Anterior cingulate cortex (tissue), 58 donors: ENCODE measurements around the gene TFDP1.

Experiments used
- DNase-seq, 58 donors: peaks; one replicate each; lab custom pipeline; 2025; lab: John Stamatoyannopoulos, UW

Gene TFDP1

GRCh38 chr13:113564331-113565023 is 20.1 kb upstream of the TFDP1 start:
- DNase-seq, result no peak

- DNase-seq, result no peak
Observed at GRCh38 chr13:113565526-113566226, 18.9 kb upstream of the TFDP1 start.

DNA sequence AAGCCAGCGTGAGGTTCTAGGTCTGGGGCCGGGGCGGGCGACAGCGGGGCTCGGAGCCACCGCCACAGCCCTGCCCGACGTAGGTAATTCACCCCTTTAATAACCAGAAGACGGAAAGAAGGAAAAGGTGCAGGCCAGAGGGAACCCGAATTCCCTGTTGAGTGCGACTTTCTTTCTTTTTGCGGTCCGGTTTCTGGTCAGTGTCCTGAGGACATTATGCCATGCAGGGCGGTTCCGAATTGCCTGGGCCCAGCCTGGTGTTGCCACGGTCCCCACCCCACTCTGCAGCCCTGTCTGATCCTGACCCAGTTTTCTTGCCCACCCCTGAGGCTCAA is 18.4 kb upstream of the TFDP1 start:
- DNase-seq, result no peak

DNA sequence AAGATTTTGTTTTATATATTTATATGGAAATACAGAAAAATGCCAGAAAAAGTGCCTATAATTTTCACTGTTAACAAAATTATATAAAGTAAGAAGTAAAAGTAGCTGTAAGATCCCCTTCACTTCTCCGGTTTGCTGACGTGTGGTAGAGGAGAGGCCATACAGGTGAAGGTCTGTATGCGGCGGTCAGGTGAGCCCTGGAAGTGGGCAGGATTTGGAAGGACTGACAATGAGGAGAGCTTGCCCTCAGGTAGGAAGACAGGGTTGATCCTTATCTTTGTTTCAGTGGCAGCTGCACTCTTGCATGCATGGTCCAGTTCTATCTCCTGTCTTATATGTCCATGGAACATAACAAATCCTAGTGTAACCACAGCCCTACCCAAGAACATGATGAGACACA is 16.9 kb upstream of the TFDP1 start:
- DNase-seq, result no peak

DNA sequence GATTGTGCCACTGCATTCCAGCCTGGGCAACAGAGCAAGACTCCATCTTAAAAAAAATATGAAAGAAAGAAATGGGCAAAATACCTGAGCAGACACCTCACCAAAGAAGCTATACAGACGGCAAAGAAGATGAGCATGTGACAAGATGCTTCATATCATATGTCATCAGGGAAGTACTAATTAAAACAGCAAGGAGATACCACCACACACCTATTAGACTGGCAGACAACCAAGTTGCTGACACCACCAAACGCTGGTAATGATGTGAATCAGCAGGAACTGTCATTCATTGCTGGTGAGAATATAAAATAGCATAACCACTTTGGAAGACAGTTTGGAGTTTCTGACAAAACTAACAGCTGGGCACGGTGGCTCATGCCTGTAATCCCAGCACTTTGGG is 11.5 kb upstream of the TFDP1 start:
- DNase-seq, result no peak

DNA sequence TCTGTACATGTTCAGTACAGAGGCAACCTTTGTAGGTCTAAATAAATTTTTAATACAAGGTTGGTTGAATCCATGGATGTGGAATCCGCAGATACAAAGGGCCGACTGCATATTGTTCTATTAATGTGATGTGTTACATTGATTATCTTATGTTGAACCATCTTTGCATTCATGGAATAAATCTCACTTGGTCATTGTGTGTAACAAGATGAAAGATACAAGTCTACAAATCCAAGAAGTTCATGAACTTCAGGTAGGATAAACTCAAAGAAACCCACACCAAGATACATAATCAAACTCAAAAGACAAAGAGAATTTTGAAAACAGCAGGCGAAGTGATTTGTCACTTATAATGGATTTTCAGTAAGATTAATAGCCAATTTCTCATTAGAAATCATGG is 8.0 kb upstream of the TFDP1 start:
- no peak for DNase-seq

DNA sequence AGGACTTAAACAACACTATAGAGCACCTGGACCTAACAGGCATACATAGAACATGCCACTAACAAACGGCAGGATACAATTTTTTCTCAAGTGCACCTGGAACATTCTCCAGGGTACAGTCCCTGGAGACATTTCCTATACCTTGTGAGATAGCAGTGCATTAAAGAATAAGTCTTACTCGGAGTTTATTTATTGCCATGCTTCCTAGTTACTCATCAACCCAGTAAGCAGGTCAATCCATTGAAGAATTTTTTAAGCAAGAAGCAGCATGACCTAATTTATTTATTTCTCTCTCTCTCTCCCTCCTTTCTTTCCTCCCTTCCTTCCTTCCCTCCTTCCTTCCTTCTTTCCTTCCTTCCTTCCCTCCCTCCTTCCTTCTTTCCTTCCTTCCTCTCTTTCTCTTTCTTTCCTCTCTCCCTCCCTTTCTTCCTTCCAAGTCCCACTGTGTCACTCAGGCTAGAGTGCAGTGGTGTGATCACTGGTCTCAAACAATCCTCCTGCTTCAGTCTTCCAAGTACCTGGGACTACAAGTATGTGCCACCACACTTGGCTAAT is 6.6 kb upstream of the TFDP1 start:
- no peak for DNase-seq

DNA sequence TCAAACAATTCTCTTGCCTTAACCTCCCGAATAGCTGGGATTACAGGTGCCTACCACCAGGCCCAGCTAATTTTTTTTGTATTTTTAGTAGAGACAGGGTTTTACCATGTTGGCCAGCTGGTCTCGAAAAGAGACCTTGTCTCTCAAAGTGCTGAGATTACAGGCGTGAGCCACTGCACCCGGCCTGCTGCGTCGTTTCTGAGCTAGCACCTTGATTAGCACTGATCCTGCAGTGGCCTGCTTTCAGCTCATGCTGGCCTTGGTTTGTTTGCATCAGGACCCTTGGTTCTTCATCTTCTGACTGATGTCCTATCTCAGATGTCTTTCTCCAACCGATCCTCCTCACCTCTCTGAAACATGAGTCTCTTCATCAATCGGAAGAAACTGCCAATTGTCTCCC is 4.9 kb upstream of the TFDP1 start:
- DNase-seq, result no peak

- no peak for DNase-seq
Observed at GRCh38 chr13:113581871-113582270, 2.7 kb upstream of the TFDP1 start.

- DNase-seq, result no peak
Observed at GRCh38 chr13:113582841-113583631, 1.5 kb upstream of the TFDP1 start.

DNA sequence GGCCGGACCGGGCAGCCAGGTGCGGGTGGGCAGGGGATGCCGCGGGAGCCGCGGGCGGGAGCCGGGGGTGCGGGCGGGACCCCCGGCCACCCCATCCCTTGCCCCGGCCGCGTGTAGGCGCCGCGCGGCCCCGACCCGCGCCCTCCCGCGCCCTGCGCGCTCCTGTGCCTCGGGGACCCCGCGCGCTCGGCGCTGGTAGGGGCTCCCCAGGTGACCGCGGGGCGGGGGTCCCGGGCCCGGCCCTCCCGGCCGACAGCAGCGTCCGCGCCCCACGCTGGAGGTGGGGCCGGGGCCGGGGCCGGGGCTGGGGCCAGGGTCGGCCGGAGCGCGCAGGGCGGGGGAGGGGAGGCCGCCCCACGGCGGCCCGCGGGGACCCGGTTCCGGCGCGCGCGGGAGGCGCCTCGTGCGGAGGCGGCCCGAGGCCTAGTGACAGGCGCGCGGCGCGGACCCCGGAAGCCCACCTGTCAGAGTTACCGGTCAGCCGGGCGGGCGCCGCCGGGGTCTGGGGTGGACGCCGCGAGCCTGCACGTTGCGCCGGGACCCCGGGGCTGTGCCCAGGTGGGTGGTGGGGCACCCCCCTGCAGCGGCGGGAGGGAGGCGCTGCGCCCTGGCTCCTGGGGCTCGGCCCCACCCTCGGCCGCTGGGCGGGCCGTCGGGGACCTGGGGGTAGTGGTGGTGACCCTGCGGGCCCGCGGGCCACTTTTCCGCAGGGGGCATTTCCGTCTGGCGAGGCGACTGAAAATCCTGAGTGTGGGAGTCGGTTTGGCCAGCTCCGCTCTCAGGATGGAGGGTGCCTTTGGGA is 518 bp downstream of the TFDP1 start:
- DNase-seq, result no peak

GRCh38 chr13:113585896-113586295 is 1.3 kb downstream of the TFDP1 start:
- DNase-seq, result no peak

GRCh38 chr13:113586661-113587479 is 2.3 kb downstream of the TFDP1 start:
- DNase-seq, result no peak

GRCh38 chr13:113588394-113589111 is 4.0 kb downstream of the TFDP1 start:
- DNase-seq, result no peak

- no peak for DNase-seq
Observed at GRCh38 chr13:113589251-113589960, 4.9 kb downstream of the TFDP1 start.

DNA sequence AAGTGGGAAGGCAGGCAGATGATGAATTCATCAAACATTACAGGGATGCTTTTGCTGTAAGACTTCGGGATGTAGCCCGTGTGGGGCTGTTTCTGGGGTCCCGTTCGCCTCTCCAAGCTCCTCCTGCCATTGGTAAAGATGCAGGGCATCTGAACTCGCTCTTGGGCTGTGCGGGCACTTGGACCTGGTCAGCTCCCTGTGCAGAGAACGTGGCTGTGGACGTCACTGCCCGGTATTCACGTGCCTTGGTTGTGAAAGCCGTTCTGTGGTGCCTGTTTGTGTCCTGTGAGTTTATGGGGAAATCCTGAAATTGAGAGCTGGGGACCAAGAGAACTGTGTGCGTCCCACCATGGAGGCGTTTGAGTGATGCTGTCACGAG is 5.4 kb downstream of the TFDP1 start:
- no peak for DNase-seq

DNA sequence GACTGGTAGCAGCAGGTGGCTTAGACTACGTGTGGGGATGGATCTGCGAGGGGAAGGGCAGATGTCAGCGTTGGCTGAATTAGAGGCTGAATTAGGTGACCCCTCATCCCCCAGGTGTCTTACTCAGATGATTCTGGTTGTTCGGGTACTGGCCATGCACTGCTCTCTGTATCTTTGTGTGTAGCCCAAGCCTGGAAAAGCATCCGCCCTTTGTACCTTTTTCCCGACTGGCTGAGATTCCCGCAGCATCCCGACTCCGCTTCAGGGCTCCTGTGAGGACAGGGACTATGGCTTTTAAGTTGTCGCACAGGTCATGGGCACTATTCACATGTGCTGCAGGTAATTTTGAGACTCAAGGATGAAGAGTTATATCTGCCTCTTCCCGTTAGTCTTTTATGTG is 7.2 kb downstream of the TFDP1 start:
- DNase-seq, result no peak

DNA sequence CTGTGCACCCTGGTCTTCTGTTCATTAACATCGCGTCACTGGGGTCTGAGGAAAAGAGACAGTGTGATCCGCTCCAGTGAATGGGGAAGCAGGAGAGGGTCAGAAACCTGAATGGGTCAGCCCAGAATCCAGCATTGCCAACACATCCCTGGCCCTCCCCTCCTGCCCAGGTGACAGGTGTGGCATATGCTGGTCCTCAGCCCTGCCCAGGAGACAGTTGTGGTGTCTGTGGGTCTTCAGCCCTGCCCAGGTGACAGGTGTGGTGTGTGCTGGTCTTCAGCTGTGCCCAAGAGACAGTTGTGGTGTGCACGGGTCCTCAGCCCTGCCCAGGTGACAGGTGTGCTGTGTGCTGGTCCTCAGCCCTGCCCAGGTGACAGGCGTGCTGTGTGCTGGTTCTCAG is 8.0 kb downstream of the TFDP1 start:
- no peak for DNase-seq
